MM.1S (cell line): ENCODE data around the gene ITIH3.

ENCODE experiments used
- CTCF ChIP-seq: fragments of 300-600 bp; sonication (generic); IDR thresholded peaks from 2 replicates; pipeline ENCODE4 v1.5.1; 2016; ENCODE audit warnings: antibody characterized with exemption, low read length, mixed read lengths
- EZH2 ChIP-seq: fragments of 300-600 bp; sonication (generic); optimal IDR thresholded peaks from 2 replicates; pipeline ENCODE3; 2017; ENCODE audit warnings: low read depth, mild to moderate bottlenecking, antibody characterized with exemption, low read length, mixed read lengths
- EZH2phosphoT487 ChIP-seq: fragments of 300-600 bp; sonication (generic); IDR thresholded peaks from 2 replicates; pipeline ENCODE4 v1.6.1; 2018; ENCODE audit warnings: antibody characterized with exemption, low read length

- TF ChIP-seq CTCF (no peak), EZH2 (no peak), EZH2phosphoT487 (no peak)
Measured at GRCh38 chr3:52774066-52774713, 20.4 kb upstream of the ITIH3 start.
